SIG-M5 treated with dmso at 0.1 percent for 504 hours (cell line): ENCODE measurements around the gene CCDC12.
A peak's percentile ranks its signal among the peaks of the same experiment; 100 is the strongest.

Source experiments
- DNase-seq: peaks from one replicate; lab custom pipeline; 2025; ENCODE audit not compliant: unreplicated experiment; lab: John Stamatoyannopoulos, UW

Gene CCDC12

DNA sequence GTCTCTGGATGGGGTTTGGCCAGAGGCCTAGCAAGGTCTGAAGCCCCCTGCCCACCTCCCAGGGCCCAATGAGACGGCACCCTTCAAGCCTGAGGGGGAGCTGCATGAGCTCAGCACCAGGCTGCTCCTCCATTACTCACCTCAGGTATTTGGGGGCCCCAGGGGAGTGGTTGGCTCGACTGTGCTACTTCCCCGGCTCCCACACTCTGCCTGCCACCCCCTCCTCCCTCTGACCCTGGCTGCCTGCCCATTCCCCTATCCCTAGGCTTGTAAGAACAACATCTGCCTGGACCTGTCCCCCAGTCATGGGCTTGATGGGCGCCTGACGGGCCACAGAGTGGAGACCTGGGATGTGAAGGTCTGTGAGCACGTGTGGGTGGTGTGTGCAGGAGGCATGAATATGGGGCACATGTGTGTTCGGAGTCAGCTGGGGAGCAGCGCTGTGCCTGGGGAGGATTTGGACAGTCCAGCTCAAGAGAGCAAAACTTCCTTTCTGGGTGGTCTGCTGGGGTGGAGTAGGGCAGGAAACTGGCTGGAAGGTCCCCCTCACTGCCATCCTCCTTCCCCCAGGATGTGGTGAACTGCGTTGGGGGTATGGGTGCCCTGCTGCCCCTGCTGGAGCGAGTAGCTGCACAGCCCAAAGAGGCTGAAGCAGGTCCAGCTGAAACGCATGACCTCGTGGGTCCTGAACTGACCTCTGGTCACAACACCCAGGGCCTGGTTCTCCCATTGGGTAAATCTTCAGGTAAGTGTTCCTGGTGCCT, 20.3 kb upstream of the CCDC12 start:
- no peak for DNase-seq

- DNase-seq: no peak
These were observed 19.5 kb upstream of the CCDC12 start for GRCh38 chr3:46995901-46996562.

GRCh38 chr3:46994801-46995731, 18.5 kb upstream of the CCDC12 start:
- no peak for DNase-seq

DNA sequence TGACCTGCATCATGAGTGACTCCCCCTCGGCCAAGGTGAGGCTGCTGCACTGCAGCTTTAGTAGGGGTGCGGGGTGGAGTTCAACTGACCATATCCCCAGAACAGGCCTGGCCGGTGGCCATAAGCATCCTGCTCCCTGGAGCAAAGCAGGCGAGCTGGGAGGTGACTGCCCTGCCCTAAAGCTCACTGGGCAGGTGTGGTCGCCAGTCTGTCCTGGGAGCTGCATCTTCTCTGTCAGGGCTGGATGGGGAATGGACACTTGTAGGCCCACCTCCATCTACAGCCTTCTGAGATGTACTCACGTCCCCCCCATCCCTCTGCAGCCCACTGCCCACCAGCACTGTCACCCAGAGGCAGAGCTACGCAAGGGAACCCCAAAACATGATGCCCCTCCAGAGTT, 17.4 kb upstream of the CCDC12 start:
- DNase-seq: no peak

DNA sequence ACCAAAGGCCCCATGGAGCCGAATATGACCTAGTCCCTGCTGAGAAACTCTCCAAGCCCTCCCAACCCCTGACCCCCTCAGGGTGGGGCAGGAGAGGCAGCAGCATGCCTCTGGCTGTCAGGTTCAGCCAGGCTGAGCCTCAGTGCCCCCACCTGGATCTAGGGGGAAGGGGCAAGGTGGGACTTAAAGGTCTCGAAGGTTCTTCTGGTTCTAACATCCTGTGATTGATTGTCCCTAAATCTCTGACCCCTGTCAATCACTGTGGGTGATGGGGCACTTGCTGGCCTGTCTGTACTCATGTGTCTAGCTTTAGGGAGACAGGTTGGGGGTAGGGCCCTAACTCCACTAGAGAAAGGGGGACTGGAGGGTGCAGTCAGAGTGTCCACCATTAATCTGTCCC, 16.7 kb upstream of the CCDC12 start:
- no peak for DNase-seq

- no peak for DNase-seq
These were observed 15.7 kb upstream of the CCDC12 start for GRCh38 chr3:46992231-46992630.

DNA sequence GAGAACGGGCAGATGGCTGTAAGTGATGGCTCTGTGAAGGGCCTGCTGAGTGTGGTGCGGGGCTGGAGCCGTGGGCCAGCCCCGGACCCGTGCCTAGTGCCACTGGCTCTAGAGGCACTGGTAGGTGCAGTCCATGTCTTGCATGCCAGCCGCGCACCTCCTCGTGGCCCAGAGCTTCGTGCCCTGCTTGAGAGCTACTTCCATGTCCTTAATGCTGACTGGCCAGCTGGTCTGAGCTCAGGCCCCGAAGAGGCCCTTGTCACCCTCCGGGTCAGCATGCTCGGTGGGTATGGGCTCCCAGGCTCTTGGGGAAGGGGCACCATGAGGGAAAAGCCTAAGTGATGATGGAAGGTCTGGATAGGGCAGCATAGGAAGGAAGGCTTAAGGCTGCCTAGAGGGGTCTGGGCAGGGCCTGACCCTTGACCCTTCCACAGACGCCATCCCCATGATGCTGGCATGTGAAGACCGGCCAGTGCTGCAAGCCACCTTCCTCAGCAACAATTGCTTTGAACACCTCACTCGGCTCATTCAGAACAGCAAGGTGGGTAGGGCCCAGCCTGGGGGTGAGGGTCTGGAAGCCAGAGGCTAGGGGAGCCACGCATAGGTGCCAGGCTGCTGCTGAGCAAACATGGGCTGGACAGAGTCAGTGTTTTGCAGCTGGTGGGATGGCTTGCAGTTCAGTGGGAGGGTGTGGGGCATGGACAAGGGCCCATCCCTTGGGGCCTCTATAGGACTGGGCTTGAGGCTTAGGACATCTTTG, 15.0 kb upstream of the CCDC12 start:
- DNase-seq: no peak

- DNase-seq: no peak
These were observed 14.2 kb upstream of the CCDC12 start for GRCh38 chr3:46990573-46991374.

- DNase-seq: no peak
These were observed 12.7 kb upstream of the CCDC12 start for GRCh38 chr3:46989146-46989810.

DNA sequence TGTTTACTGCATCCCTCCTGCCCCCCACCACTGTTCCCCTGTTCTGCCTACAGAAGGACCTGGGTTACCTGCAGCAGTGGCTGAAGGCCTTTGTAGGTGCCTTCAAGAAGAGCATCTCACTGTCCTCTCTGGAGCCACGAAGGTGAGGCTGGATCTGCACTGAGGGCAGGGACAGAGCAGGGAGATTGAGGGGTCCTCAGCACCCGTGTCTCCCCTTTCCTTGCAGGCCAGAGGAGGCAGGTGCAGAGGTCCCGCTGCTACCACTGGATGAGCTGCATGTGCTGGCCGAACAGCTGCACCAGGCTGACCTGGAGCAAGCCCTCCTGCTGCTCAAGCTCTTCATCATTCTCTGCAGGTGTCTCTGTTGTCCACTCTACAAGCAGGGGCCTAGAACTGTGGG, 12.1 kb upstream of the CCDC12 start:
- DNase-seq: no peak

DNA sequence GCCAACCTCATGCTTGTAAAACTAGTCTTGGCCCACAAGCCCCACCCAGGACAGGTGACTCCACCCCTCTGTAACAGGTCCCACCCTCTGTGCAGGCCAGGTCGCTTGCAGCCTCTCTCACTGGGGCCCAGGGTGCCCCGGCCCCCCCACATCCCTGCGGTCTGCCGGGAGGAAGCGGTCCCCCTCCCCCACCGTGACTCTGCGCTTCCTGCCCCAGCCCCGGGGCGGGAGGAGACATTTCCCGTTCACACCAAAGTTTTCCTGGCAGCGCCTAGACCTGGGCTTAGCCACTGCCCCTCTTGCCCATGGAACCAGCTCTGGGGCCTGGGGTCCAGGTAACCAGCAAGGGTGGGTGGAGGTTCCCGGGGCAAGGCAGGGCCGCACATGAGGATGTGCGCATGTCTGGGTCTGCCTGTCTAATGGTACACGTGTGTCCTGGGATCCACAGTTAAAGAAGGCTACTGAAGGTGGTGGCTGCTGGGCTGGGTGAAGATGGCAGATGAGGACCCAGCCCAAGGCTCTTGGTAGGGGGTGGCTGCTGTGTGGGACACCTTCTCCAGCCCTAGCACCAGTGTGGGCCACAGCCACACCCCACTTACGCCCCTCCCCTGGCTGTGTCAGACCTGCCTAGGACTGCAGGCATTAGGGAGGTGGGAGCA, 11.3 kb upstream of the CCDC12 start:
- peak; percentile 77 for DNase-seq

DNA sequence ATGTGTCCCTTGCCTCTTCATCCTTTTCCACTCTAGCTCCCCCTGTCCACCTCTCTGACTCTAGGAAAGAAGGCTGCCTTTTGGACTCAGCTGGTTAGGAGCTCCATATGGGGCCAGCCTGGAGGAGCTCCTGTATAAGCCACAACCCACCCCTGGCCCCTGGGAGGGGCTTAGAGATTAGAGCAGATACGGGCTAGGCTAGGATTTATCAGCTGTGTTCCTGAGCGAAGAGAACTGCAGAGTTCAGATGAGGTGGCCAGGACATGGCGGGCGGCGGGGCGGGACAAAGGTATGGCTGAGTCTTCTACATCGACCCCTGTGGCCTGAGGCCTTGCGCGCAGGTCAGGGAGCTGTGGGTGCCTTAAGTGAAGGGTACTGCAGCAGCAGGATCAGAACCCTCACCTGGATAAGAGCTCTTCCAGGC, 10.8 kb upstream of the CCDC12 start:
- DNase-seq: no peak

GRCh38 chr3:46986782-46987310, 10.3 kb upstream of the CCDC12 start:
- no peak for DNase-seq

DNA sequence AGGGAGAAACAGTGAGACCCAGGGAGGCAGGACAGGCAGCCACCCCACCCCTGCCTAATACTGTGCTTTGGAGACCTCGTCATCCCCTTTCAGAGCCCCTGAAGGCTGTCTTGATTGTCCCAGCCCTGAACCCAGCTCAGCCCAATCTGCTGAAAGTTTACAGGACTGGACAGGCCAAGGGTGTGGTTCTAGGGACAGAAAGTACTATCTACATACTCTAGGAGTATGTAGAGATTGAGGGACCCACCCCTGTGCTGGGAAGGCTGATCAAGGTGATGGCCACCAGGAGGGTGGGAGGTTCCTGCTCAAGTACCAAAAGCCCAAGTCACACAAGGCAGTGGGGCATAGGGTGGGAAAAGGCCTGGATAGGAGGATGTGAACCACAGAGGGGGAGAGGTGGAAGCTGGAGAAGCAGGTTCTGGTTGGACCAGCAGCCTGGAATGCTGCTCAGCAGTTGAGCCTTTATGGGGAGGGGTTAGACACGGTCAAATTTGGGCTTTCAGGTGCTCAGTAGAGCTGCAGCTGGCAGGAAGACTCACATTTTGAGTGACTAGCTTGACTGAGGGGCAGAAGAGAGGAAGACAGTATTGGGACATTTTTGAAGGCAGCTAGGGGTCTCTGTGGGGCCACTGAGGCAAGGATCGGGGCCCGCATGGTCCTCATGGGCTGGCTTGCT, 9.6 kb upstream of the CCDC12 start:
- no peak for DNase-seq

GRCh38 chr3:46985588-46985987, 9.0 kb upstream of the CCDC12 start:
- no peak for DNase-seq

- no peak for DNase-seq
These were observed 8.3 kb upstream of the CCDC12 start for GRCh38 chr3:46984591-46985459.

DNA sequence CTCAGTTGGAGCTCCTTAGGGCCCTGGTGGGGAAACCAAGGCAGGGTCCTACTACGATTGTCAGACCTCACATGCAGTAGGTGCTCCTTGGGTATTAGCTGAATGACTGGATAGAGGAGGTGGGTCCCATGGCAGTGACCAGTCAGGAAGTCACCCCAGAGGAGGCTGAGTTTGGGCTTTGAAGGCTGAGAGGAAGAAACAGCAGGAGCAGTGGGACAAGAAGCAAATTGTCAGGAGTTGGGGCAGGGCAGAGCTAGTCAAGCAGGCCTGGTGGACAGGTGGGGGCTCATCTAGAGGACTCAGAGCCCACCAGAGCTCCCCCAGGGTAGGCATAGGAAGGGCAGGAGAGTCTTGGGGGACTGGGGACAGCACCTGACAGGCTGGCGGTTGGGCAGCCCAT, 6.0 kb upstream of the CCDC12 start:
- DNase-seq: no peak
